Epithelial cell of proximal tubule (primary cell): ENCODE measurements around the gene SPPL2B. TPM values are rescaled to one million over a fixed set of nuclear protein-coding genes. Genes with fewer than 3 reads are reported as not detected.

ENCODE experiments used
- DNase-seq: peaks from one replicate; pipeline ENCODE4 v3.0.0-alpha.2; 2011; ENCODE audit warnings: low read depth
- H3K4me3 ChIP-seq: 2 replicates; pipeline ENCODE4 v1.5.1; 2011; ENCODE audit warnings: low read depth, mild to moderate bottlenecking, low read length
- total RNA-seq: library from RNA; depleted of rRNA; stranded (reverse); fragments of >200 nt; gene quantifications from 2 replicates; pipeline ENCODE4 v1.2.3, GENCODE V29; 2015
- TF ChIP-seq, protein P1 (sequence below): conservative IDR thresholded peaks from 2 replicates; pipeline ENCODE4 v1.5.1; 2012; ENCODE audit warnings: low read depth, mild to moderate bottlenecking, low read length

The SPPL2B gene
- total RNA-seq, 1 donor from 2014 or later: 30.6 TPM

DNA sequence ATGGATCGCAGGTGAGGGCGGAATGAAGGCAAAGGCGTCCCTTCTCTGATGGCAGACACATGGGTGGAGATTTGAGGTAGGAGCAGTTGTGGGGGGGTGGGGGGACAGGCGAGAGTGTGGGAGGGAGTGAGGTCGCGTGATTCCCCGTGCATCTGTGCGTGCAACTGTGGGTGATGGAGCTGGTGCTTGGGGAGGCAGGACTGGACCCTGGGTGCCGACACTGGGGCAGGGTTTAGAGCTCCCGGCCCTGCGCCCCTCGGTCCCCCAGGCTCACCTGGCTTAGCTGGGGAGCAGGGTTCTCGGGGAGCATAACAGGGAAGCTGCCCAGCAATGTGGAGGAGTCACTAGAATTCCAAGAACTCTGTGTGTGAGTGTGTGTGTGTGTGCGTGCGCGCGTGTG is 34.9 kb downstream of the SPPL2B start:
- H3K4me3 ChIP-seq: no peak overlapping the region
- TF ChIP-seq, protein P1, sequence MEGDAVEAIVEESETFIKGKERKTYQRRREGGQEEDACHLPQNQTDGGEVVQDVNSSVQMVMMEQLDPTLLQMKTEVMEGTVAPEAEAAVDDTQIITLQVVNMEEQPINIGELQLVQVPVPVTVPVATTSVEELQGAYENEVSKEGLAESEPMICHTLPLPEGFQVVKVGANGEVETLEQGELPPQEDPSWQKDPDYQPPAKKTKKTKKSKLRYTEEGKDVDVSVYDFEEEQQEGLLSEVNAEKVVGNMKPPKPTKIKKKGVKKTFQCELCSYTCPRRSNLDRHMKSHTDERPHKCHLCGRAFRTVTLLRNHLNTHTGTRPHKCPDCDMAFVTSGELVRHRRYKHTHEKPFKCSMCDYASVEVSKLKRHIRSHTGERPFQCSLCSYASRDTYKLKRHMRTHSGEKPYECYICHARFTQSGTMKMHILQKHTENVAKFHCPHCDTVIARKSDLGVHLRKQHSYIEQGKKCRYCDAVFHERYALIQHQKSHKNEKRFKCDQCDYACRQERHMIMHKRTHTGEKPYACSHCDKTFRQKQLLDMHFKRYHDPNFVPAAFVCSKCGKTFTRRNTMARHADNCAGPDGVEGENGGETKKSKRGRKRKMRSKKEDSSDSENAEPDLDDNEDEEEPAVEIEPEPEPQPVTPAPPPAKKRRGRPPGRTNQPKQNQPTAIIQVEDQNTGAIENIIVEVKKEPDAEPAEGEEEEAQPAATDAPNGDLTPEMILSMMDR: no peak
- no peak for DNase-seq

DNA sequence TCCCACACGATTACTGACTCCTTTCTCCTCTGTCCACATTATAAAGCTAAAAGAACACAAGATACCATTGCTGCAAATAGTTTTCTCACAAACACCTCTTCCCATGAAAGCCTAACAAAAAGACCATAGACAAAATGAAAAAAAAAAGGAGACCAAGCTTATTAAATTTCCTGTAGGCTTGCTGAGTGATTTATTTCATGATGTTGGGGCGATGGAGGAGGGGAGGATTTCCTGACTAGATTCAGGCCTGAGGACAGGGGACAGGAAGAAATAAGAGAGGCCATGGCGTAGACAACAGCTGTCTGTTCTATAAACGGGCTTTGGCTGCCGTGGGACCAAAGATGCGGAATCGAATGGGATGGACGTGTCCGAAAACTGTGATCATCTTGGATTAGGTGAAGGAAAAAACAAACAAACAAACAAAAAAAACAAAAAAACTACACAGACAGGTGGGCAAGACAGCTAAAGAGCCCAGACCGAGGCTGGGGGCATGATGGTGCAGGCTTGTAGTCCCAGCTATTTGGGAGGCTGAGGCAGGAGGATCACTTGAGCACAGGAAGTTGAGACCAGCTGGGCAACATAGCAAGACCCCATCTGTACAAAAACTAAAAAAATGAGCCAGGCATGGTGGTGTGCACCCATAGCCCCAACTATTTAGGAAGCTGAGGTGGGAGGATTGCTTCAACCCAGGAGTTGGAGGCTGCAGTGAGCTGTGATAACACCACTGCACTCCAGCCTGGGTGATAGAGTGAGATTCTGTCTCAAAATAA is 36.9 kb downstream of the SPPL2B start:
- H3K4me3 ChIP-seq: no peak overlapping the region
- no peak for DNase-seq
- TF ChIP-seq, protein P1: no peak

DNA sequence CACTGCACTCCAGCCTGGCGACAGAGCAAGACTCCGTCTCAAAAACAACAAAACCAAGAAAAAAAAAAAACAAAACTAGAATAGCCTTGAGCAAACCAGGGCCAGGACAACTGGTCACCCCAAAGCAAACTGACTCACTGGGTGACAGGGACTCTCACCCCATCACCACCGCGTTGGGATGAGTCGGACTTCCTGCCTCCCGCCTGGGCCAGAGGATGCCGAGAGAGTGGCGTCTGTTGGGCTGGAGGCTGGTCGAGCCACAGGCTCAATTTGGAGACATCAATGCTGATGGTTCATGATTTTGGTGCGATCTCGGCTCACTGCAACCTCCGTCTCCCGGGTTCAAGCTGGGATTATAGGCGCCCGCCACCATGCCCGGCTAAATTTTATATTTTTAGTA is 43.2 kb downstream of the SPPL2B start:
- H3K4me3 ChIP-seq: no peak overlapping the region
- no peak for DNase-seq
- TF ChIP-seq, protein P1: no peak

DNA sequence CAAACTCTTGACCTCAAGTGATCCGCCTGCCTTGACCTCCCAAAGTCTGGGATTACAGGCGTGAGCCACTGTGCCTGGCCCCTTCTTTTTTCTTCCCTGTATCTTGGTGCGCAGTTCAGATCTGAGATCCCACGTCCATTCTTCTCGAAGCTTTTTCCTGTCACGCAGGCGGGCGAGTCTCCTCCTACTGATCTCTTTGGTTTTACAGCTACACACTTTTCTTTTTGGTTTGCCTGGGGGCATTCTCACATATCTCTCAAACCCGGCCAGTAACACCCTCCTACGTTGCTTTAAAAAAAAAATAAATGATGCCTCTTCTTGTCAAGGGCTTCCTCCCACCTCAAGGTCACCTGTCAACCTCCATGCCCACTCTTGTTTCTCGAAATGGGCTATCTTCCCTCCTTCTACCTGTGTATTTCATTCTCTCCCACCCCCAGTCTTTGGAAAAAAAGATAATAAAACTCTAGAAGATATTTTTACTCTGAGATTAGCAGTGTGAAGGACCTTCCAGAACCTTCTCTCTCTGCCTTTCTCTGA is 43.7 kb downstream of the SPPL2B start:
- H3K4me3 ChIP-seq: no peak overlapping the region
- TF ChIP-seq, protein P1: no peak
- DNase-seq: no peak

DNA sequence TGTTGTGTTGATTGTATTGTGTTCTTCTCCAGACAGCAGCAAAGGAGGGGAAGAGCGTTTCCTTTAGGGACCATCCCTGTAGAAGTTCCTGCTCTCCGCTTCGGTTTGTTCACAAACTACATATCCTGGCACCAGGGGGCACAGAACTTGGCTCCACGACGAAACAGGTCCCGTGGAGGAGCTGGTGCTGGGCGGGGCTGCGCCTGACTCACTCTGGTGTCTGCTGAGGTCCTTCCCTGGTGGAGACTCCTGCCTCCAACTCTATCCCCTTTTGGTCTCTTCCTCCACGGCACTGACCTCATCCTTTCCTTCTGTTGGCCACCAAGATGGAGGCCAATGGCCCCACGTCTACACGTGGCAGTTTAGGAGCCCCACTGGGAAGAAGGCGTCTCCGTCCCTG is 46.3 kb downstream of the SPPL2B start:
- DNase-seq: no peak
- TF ChIP-seq, protein P1: no peak
- no peak overlapping the region for H3K4me3 ChIP-seq

DNA sequence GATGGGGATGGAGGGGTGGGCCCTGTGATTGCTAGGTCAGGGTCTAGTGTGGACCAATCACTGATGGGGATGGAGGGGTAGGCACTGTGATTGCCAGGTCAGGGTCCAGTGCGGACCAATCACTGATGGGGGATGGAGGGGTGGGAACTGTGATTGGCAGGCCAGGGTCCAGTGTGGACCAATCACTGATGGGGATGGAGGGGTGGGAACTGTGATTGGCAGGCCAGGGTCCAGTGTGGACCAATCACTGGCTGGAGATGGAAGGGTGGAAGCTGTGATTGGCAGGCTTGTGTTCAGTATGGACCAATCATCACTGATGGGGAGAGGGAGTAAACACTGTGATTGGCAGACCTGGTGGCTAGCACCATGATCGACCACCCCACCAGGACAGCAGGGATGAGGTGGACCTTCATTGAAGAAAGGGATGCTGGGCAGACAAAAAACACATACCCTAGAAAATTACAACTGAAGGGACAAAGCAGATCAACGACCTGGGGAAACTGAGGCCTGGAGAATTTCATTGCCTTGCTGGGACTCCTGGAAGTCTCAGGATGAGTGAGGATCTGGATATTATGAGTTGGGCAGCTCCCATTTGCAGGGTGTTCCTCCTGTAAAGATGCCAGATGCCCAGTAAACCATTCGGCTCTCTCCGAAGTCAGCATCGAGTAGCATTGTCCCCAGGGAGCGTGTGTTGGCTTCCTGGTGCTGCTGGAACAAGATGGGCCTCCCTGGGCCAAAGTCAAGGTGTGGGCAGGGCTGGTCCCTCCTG is 47.1 kb downstream of the SPPL2B start:
- H3K4me3 ChIP-seq: no peak overlapping the region
- no peak for DNase-seq
- TF ChIP-seq, protein P1: no peak
